AG10803 (cell line): ENCODE measurements around the gene LELP1.
"Not testable (repeated sequence)": the region's sequence is repeated elsewhere in the genome, so short reads cannot be mapped to it uniquely, and the experiment has no call there.

ENCODE experiments used
- DNase-seq: peaks from one replicate; pipeline ENCODE4 v3.0.0; 2010; ENCODE audit warnings: low read depth
- H3K4me3 ChIP-seq: 2 replicates; pipeline ENCODE4 v1.5.1; 2011; ENCODE audit warnings: mild to moderate bottlenecking, low read length, control low read depth
- CTCF ChIP-seq: conservative IDR thresholded peaks from 2 replicates; pipeline ENCODE4 v1.5.1; 2011; ENCODE audit warnings: mild to moderate bottlenecking, low read length, control low read depth, inconsistent platforms

LELP1 gene

GRCh38 chr1:153203130-153203529 is at the start of gene LELP1:
Gene LELP1 (plus strand): TSS chr1:153203430. CDS start chr1:153204708, 1,278 bp downstream.
- no peak for DNase-seq
- H3K4me3 ChIP-seq = no peak within 1 kb of the TSS
- no peak for TF ChIP-seq CTCF

GRCh38 chr1:153155541-153155940 is 47.7 kb upstream of the LELP1 start:
- TF ChIP-seq CTCF = no peak
- H3K4me3 ChIP-seq = no peak overlapping the region
- DNase-seq = no peak

- DNase-seq = no peak
- TF ChIP-seq CTCF = no peak
- no peak overlapping the region for H3K4me3 ChIP-seq
Observed at GRCh38 chr1:153168686-153169085, 34.5 kb upstream of the LELP1 start.

- H3K4me3 ChIP-seq = no peak overlapping the region
- no peak for DNase-seq
- no peak for TF ChIP-seq CTCF
Observed at GRCh38 chr1:153174624-153175023, 28.6 kb upstream of the LELP1 start.

- no peak for DNase-seq
- no peak for TF ChIP-seq CTCF
- no peak overlapping the region for H3K4me3 ChIP-seq
Observed at GRCh38 chr1:153178922-153179321, 24.3 kb upstream of the LELP1 start.

GRCh38 chr1:153180556-153180955 is 22.7 kb upstream of the LELP1 start:
- TF ChIP-seq CTCF = no peak
- DNase-seq = no peak

GRCh38 chr1:153188301-153188700 is 14.9 kb upstream of the LELP1 start:
- peak; percentile 1 for DNase-seq
- not testable (repeated sequence) for H3K4me3 ChIP-seq

More at GRCh38 chr1:153180556-153180955, 22.7 kb upstream of the LELP1 start:
- no peak overlapping the region for H3K4me3 ChIP-seq

GRCh38 chr1:153190373-153190772 is 12.9 kb upstream of the LELP1 start:
- no peak overlapping the region for H3K4me3 ChIP-seq
- TF ChIP-seq CTCF = no peak
- no peak for DNase-seq
